Left ventricle myocardium inferior (tissue), 1 donor: ENCODE data around the gene CERT1. TPM values are rescaled to one million over a fixed set of nuclear protein-coding genes. Genes with fewer than 3 reads are reported as not detected.
"Not testable (repeated sequence)": the region's sequence is repeated elsewhere in the genome, so short reads cannot be mapped to it uniquely, and the experiment has no call there.

ENCODE experiments used
- DNase-seq: peaks from one replicate; pipeline ENCODE4 v3.0.0-alpha.2; 2020
- H3K27ac ChIP-seq: fragments of 200-600 bp; replicated peaks from 2 replicates; pipeline ENCODE4 v1.8.0; 2021
- H3K27me3 ChIP-seq: fragments of 200-600 bp; 2 replicates; pipeline ENCODE4 v1.8.0; 2021; ENCODE audit warnings: low read depth
- H3K36me3 ChIP-seq: fragments of 200-600 bp; 2 replicates; pipeline ENCODE4 v1.8.0; 2021
- H3K4me1 ChIP-seq: fragments of 200-600 bp; 2 replicates; pipeline ENCODE4 v1.8.0; 2021
- H3K4me3 ChIP-seq: fragments of 200-600 bp; 2 replicates; pipeline ENCODE4 v1.8.0; 2021; ENCODE audit warnings: mild to moderate bottlenecking, moderate library complexity
- H3K9me3 ChIP-seq: fragments of 200-600 bp; replicated peaks from 2 replicates; pipeline ENCODE4 v1.8.0; 2021
- CTCF ChIP-seq: fragments of 200-600 bp; IDR thresholded peaks from 2 replicates; pipeline ENCODE4 v1.8.0; 2021; ENCODE audit warnings: antibody characterized with exemption, mild to moderate bottlenecking, borderline replicate concordance
- intact Hi-C: fragments of 100-400 bp; cut with micrococcal nuclease; formaldehyde crosslinking; loops from one replicate; pipeline ENCODE4 v1.11.0; 2022
- total RNA-seq: library from RNA; stranded (reverse); fragmentation: NEBNext Ultra II Directional; extraction: Animal tissue kit (Norgen Biotek cat#: 25700); gene quantifications from one replicate; pipeline ENCODE4 v1.2.1, GENCODE V29; 2021
- donor health status: DM: no; HTN: yes; CAD: no; lungs with severe emphysema.

Gene CERT1
- total RNA-seq, 1 donor from 2014 or later: 28.8 TPM

GRCh38 chr5:75507841-75508240 lies 3.6 kb downstream of the CERT1 start:
- TF ChIP-seq CTCF: no peak
- H3K27me3 ChIP-seq: no peaks in the 10 kb centered on the region
- intact Hi-C loops: no loop called here
- no peaks in the 10 kb centered on the region for H3K9me3 ChIP-seq
- peaks cover 43% of the 10 kb centered on the region for H3K4me1 ChIP-seq
- H3K36me3 ChIP-seq: peaks cover 7% of the 10 kb centered on the region
- no peak for DNase-seq
- no peak overlapping the region for H3K4me3 ChIP-seq
- H3K27ac ChIP-seq: no peak overlapping the region

GRCh38 chr5:75505112-75505511 lies 6.3 kb downstream of the CERT1 start:
- not testable (repeated sequence) for H3K9me3 ChIP-seq

GRCh38 chr5:75498875-75499274 lies 12.6 kb downstream of the CERT1 start:
- H3K4me3 ChIP-seq, H3K27me3 ChIP-seq, intact Hi-C loops, H3K27ac ChIP-seq, H3K9me3 ChIP-seq, DNase-seq, H3K4me1 ChIP-seq: not testable (repeated sequence)
- peaks cover 13% of the 10 kb centered on the region for H3K36me3 ChIP-seq

More at GRCh38 chr5:75505112-75505511, 6.3 kb downstream of the CERT1 start:
- DNase-seq, H3K4me3 ChIP-seq, H3K27ac ChIP-seq, H3K36me3 ChIP-seq, H3K27me3 ChIP-seq, intact Hi-C loops: not testable (repeated sequence)
- peaks cover 20% of the 10 kb centered on the region for H3K4me1 ChIP-seq

- TF ChIP-seq CTCF: no peak
- DNase-seq: no peak
- Histone ChIP-seq H3K4me1 (peaks cover 3% of the 10 kb centered on the region), H3K4me3 (no peak overlapping the region), H3K27me3 (no peaks in the 10 kb centered on the region), H3K27ac (no peak overlapping the region), H3K36me3 (peaks cover 13% of the 10 kb centered on the region), H3K9me3 (no peaks in the 10 kb centered on the region)
- intact Hi-C loops: no loop called here
These were observed 13.1 kb downstream of the CERT1 start for GRCh38 chr5:75498208-75498777.

DNA sequence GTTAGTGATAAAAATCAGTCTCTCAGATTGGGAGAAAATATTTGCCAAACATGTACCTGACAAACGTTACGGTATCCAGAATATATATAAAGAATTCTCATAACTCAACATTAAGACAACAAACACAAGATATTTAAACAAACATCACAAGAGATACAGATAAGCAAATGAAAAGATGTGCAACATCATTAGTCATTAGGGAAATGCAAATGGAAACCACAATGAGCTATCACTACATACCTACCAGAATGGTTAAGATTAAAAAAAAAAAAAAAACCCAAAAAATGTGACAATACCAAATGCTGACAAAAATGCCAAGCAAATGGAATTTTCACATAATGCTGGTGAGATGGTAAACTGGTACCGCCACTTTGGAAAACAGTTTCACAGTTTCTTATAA lies 15.4 kb downstream of the CERT1 start:
- H3K27ac ChIP-seq: no peak overlapping the region
- no peak for TF ChIP-seq CTCF
- no peaks in the 10 kb centered on the region for H3K9me3 ChIP-seq
- peaks cover 25% of the 10 kb centered on the region for H3K36me3 ChIP-seq
- no peak for DNase-seq
- H3K4me1 ChIP-seq: peaks cover 3% of the 10 kb centered on the region
- no peak overlapping the region for H3K4me3 ChIP-seq
- no peaks in the 10 kb centered on the region for H3K27me3 ChIP-seq
- intact Hi-C loops: no loop called here

GRCh38 chr5:75491621-75492020 lies 19.8 kb downstream of the CERT1 start:
- no peak for TF ChIP-seq CTCF
- H3K27ac ChIP-seq: no peak overlapping the region
- no peaks in the 10 kb centered on the region for H3K4me1 ChIP-seq
- H3K9me3 ChIP-seq: peaks cover 31% of the 10 kb centered on the region
- H3K27me3 ChIP-seq: no peaks in the 10 kb centered on the region
- H3K4me3 ChIP-seq: no peak overlapping the region
- H3K36me3 ChIP-seq: peaks cover 23% of the 10 kb centered on the region
- intact Hi-C loops: no loop called here
- no peak for DNase-seq

DNA sequence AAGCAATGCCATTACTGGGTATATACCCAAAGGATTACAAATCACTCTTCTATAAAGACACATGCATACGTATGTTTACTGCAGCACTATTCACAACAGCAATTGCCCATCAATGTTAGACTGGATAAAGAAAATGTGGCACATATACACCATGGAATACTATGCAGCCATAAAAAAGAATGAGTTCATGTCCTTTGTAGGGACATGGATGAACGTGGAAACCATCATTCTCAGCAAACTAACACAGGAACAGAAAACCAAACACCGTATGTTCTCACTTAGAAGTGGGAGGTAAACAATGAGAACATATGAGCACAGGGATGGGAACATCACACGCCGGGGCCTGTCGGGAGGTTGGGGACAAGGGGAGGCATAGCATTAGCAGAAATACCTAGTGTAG lies 21.6 kb downstream of the CERT1 start:
- Histone ChIP-seq H3K36me3 (peaks cover 23% of the 10 kb centered on the region), H3K9me3 (peaks cover 44% of the 10 kb centered on the region)
- H3K4me1 ChIP-seq, DNase-seq, H3K27me3 ChIP-seq, intact Hi-C loops, H3K27ac ChIP-seq, H3K4me3 ChIP-seq: not testable (repeated sequence)
